Spleen (tissue), 7 donors: Measurements from ENCODE around the gene SLC26A1.

ENCODE experiments used
- POLR2A ChIP-seq, 3 donors: fragments of 450-650 bp; IDR thresholded peaks; one replicate each; pipeline ENCODE4 v1.5.1; 2017; ENCODE audit warnings: antibody characterized with exemption in 3 of 3, mild to moderate bottlenecking in 1 of 3
- POLR2AphosphoS5 ChIP-seq, 3 donors: sonication (generic); formaldehyde crosslinking; IDR thresholded peaks; one replicate each; pipeline ENCODE4 v1.5.1; 2017; ENCODE audit warnings: antibody characterized with exemption in 3 of 3
- TF ChIP-seq, protein P1 (sequence below), 11 experiments: fragments of 200-600 bp in 7 of 11; fragments of 450-650 bp in 4 of 11; sonication (generic) in 4 of 11; IDR thresholded peaks in 8 of 11; conservative IDR thresholded peaks in 3 of 11; 1 replicate in 7 of 11; 2 replicates in 4 of 11; pipeline versions ENCODE4 v1.4.0 to v1.8.0; 2016 to 2021; ENCODE audit warnings: antibody characterized with exemption in 11 of 11, inconsistent platforms in 4 of 11, mild to moderate bottlenecking in 1 of 11
- donor health status: DM: no; HTN: no; CAD: no; lungs with moderate emphysema.
- donor health status: DM: no; HTN: no; CAD: no.
- donor health status: DM: no; HTN: no; CAD: no.

DNA sequence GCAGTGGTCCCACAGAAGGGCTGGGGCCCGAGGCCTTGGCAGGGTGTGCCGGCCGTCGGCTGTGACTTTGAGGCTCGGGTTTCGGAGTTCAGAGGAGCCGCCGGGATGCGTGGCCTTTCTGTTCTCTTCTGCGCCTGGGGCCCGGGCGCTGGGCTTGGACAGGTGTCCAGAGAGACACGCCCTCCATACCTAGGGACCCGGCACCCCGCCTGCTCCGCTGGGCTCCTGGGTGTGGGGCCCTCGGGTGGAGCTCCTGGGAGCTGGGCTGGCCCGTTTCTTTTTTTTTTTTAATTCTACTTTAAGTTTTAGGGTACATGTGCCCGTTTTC is 29.5 kb upstream of the SLC26A1 start:
- TF ChIP-seq, protein P1, sequence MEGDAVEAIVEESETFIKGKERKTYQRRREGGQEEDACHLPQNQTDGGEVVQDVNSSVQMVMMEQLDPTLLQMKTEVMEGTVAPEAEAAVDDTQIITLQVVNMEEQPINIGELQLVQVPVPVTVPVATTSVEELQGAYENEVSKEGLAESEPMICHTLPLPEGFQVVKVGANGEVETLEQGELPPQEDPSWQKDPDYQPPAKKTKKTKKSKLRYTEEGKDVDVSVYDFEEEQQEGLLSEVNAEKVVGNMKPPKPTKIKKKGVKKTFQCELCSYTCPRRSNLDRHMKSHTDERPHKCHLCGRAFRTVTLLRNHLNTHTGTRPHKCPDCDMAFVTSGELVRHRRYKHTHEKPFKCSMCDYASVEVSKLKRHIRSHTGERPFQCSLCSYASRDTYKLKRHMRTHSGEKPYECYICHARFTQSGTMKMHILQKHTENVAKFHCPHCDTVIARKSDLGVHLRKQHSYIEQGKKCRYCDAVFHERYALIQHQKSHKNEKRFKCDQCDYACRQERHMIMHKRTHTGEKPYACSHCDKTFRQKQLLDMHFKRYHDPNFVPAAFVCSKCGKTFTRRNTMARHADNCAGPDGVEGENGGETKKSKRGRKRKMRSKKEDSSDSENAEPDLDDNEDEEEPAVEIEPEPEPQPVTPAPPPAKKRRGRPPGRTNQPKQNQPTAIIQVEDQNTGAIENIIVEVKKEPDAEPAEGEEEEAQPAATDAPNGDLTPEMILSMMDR (IDR thresholded peaks at IDR 0.05 in 8 of 11, conservative IDR thresholded peaks at IDR 0.05 in 3 of 11), result no peak
- TF ChIP-seq POLR2A (IDR thresholded peaks at IDR 0.05), result no peak
- TF ChIP-seq POLR2AphosphoS5 (IDR thresholded peaks at IDR 0.05), result no peak
